VCaP (cell line): Measurements from ENCODE around the gene SLC6A3.
A peak's percentile ranks its signal among the peaks of the same experiment; 100 is the strongest.

Source experiments
- H3K27ac ChIP-seq: fragments of 450-650 bp; 2 replicates; pipeline ENCODE4 v1.5.1; 2017
- TF ChIP-seq, protein P1 (sequence below): fragments of 450-650 bp; conservative IDR thresholded peaks from 2 replicates; pipeline ENCODE4 v1.5.1; 2017; ENCODE audit warnings: mild to moderate bottlenecking, moderate library complexity

Gene SLC6A3

DNA sequence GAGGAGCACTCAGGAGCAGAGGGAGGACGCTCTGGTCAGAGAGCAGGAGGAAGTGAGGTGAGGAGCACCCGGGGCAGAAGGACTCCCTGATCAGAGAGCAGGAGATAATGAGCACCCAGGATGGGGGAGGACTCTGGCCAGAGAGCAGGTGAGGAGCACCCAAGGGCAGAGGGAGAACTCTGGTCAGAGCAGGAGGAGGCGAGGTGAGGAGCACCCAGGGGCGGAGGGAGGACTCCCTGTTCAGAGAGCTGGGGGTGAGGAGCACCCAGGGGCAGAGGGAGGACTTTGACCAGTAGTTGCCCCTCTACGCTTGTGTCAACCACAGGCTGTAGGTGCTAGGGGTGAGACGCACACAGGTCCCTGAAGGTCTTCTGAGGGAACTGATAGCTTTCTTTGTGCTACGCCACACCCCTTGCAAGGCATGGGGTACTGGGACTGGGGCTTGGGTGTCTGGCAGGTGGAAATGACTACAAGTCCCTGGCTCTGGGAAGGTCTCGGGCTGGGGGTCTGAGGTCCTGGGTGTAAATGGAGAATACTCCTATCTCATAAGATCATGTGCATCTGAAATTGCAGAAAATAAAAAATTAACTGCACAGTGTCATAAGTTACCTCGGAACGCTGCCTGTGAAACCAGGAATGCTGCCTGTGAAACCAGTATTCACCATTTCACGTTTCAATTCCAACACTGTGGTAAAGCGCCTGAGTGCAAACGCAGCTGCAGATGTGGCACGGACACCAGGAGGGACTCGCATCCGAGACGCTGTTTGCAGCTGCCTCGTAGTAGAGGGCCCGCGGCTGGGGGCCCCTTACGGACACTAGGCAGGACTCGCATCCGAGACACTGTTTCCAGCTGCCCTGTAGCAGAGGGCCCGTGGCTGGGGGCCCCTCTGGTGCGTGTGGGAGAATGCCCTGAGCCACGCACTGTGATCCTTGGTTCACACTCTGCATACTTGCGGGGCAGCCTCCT is 27.0 kb upstream of the SLC6A3 start:
- no peak overlapping the region for H3K27ac ChIP-seq
- TF ChIP-seq, protein P1, sequence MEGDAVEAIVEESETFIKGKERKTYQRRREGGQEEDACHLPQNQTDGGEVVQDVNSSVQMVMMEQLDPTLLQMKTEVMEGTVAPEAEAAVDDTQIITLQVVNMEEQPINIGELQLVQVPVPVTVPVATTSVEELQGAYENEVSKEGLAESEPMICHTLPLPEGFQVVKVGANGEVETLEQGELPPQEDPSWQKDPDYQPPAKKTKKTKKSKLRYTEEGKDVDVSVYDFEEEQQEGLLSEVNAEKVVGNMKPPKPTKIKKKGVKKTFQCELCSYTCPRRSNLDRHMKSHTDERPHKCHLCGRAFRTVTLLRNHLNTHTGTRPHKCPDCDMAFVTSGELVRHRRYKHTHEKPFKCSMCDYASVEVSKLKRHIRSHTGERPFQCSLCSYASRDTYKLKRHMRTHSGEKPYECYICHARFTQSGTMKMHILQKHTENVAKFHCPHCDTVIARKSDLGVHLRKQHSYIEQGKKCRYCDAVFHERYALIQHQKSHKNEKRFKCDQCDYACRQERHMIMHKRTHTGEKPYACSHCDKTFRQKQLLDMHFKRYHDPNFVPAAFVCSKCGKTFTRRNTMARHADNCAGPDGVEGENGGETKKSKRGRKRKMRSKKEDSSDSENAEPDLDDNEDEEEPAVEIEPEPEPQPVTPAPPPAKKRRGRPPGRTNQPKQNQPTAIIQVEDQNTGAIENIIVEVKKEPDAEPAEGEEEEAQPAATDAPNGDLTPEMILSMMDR = no peak

DNA sequence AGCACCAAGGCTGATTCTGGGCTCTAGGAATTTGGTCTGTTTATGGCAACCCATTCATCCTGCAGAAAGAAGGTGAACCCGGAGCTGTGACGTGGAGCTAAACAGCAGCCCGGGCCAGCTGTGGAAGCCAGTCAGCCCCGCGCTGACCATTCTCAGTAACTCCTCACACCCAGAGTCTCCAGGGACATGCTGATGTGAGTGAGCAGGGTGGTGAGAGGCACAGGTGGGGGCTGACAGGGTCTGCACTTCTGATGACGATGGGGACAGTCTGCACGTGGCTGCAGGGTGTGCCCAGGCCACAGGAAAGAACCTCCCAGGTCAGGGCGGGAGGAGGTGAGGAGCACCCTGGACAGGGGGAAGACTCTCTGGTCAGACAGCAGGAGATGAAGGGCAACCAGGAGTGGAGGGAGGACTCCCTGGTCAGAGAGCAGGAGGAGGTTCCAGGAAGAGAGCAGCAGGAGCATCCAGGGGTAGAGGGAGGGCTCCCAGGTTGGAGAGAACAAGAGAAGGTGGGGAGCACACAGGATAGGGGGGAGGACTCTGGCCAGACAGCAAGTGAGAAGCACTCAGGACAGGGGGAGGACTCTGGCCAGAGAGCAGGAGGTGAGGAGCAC is 26.1 kb upstream of the SLC6A3 start:
- no peak overlapping the region for H3K27ac ChIP-seq
- TF ChIP-seq, protein P1 = no peak

DNA sequence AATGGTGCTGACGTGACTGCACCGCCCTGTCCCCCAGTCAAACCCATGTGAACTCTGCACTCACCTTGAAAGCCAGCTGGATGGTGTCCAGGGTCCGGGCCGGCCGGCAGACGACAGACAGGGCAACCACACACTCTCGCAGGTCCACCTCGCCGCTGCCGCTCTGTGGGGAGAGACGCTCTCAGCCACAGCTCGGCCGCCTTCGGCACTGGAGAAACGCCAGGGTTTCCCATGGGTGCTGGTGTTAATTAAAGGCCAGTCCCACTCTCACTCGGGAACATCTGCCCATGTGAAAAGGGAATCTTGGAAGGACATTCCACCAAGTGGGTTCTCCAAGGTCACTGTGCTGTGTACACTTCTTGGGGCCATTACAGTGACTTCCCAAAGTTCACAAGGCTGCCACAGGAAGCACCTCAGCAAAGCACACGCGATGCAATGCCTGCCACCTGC is 25.5 kb upstream of the SLC6A3 start:
- TF ChIP-seq, protein P1 = no peak
- H3K27ac ChIP-seq = no peak overlapping the region

DNA sequence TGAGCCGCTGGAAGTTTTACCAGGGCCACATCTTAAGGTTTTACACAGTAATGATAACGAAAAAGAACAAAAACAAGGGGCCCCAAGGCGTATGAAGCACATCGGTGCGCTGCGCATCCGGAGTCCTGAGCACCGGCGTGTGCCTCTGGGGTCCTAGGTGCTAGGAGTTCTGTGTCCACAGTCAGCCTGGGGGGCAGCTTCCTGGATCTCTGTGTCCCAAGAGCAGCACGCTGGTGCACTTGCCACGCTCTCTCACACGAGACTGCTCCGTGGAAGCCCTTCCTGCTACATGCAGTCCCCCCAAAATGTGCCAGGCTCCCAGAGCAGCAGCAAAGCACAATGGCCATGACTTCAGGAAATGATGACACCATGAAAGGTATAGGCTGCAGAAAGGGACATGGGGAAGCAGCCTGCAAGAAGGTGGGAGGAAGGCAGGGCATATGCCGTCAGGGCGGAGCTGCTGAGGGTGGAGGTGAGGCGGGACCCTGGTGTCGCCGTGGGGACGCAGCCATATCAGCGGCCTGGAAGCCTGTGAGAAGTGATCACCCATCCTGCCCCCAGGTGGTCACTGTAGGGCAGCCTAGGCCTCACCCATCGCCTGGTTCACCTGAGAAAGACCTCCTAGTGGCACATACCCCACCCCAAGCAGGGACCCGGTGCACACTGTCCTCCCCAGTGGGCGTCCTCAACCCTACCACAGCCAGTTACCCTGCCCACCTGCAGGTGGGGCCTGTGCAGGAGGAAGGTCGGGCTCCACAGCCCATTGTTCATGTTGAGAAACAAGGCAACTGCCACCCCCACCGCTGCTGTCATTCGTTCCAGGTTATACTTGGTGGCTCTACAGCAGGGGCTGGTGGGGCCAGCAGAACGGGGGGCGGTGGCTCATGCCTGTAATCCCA is 23.6 kb upstream of the SLC6A3 start:
- TF ChIP-seq, protein P1 = peak; percentile 34
- no peak overlapping the region for H3K27ac ChIP-seq

DNA sequence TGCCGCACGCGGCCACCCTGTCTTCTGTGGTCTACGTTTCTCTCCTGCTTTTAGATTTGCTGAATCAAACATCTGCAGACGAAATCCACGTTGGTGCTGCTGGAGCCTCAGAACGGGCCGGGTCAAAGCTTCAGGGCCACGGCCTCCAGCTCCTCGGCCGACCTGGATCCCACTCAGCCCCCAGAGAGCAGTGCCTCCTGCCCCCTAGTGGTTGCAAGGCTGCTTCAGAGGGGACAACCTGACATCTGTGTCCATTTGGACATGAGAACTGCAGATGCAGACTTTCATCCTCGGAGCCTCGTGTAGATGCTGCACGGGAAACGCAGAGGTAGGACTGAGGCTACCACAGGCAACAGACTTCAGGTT is 23.0 kb upstream of the SLC6A3 start:
- H3K27ac ChIP-seq = no peak overlapping the region
- TF ChIP-seq, protein P1 = peak; percentile 77

DNA sequence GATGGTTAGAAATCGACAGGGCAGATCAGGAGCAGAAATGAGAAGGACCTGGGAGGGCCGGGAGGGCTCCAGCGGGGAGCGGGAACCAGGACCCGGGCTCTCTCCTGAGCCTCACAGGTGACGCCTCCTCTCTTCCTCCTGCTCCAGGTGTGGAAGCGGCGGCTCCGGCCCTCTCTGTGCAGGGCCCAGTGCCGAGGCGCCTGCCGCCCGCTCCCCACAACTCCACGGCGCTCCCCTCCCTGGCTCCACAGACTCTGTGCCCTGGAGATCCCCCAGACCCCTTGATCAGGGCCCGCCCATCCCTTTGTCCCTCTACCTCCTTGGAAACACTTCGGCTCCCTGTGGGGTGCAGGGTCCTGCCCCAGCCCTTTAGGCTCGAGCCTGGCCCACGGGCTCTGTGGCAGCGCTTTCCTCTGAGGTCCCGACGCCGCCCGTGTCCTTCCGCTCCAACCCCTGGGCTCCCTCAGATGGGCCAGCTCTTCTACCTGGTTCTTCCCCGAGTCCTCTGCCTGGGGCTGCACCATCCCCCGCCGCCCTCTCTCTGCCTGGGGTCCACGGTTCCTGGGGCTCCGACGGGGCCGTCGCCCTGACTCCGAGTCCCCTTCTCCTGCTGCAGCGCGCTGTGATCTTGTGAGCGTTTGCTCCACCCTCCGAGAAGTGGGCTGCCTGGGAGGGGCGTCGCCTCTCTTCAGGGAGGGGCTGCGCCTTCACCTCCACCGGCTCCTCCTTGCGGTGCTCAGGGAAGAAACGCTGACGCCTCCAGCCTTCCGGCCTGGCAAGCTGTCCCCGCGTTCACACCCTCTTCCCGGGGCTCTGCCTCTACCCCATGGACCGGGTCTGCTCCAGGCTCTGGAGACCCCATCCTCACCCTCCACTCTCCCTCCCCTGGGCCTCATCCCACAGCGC is 22.4 kb upstream of the SLC6A3 start:
- TF ChIP-seq, protein P1 = no peak
- H3K27ac ChIP-seq = no peak overlapping the region
